ENCODE results near the gene CASD1.

GRCh38 chr7:94492601-94493000, 17.0 kb upstream of the CASD1 start:
- TF ChIP-seq CTCF (IDR thresholded peaks at IDR 0.05): no peak
- no peak for TF ChIP-seq EP300 (IDR thresholded peaks at IDR 0.05)
